Measurements from ENCODE around the gene CALR. TPM values are rescaled to one million over a fixed set of nuclear protein-coding genes. Genes with fewer than 3 reads are reported as not detected.

Gene CALR
- total and polyA plus RNA-seq, 2 experiments from 2014 or later = 1,015 to 1,238 TPM

GRCh38 chr19:12991296-12991695, 52.9 kb downstream of the CALR start:
- Histone ChIP-seq H3K4me2 (ENCODE audit: unreplicated experiment) (no peak overlapping the region), H3K36me3 (ENCODE audit: low read depth) (no peaks in the 10 kb centered on the region), H3K9me2 (ENCODE audit: insufficient read depth) (no peaks in the 10 kb centered on the region), H3K9me3 (ENCODE audit: low read depth) (no peaks in the 10 kb centered on the region), H2AFZ (no peak overlapping the region), H3K4me3 (no peak overlapping the region), H3K79me2 (ENCODE audit: insufficient read depth) (peaks cover 5% of the 10 kb centered on the region), H3K27ac (no peak overlapping the region), H4K20me1 (ENCODE audit: insufficient read depth) (no peaks in the 10 kb centered on the region), H3K9ac (no peak overlapping the region), H3F3A (ENCODE audit: insufficient read depth) (peaks cover 3% of the 10 kb centered on the region; the same call in 1 of the 2 replicates), H3K4me1 (ENCODE audit: insufficient read depth) (no peaks in the 10 kb centered on the region), H3K27me3 (replicated peaks; ENCODE audit: insufficient read depth) (no peaks in the 10 kb centered on the region)
- in situ Hi-C loops (cut with MboI) = no loop called here
- no peak for DNase-seq
- 98 to 99% methylated on average over 5 of the region's 5 CpGs for WGBS, 2 experiments (ENCODE audit: low coverage in 1 of 2, low lambda C conversion rate in 2 of 2, missing lambda C conversion rate in 2 of 2)
- TF ChIP-seq EZH2 (IDR thresholded peaks at IDR 0.05; ENCODE audit: insufficient read depth, poor library complexity, severe bottlenecking) (no peak), EZH2phosphoT487 (IDR thresholded peaks at IDR 0.05; ENCODE audit: insufficient read depth, low read depth) (no peak)

- WGBS, 2 experiments (ENCODE audit: low coverage in 1 of 2, low lambda C conversion rate in 2 of 2, missing lambda C conversion rate in 2 of 2) = 92 to 96% methylated on average over 11 of the region's 11 CpGs
- Histone ChIP-seq H3K4me3 (no peak overlapping the region), H4K20me1 (ENCODE audit: insufficient read depth) (no peaks in the 10 kb centered on the region), H3K4me1 (ENCODE audit: insufficient read depth) (peaks cover 5% of the 10 kb centered on the region), H3K9ac (no peak overlapping the region), H3K27me3 (replicated peaks; ENCODE audit: insufficient read depth) (no peaks in the 10 kb centered on the region), H3F3A (ENCODE audit: insufficient read depth) (peaks cover 3% of the 10 kb centered on the region; the same call in 1 of the 2 replicates), H2AFZ (no peak overlapping the region), H3K9me2 (ENCODE audit: insufficient read depth) (no peaks in the 10 kb centered on the region), H3K4me2 (ENCODE audit: unreplicated experiment) (no peak overlapping the region), H3K9me3 (ENCODE audit: low read depth) (no peaks in the 10 kb centered on the region), H3K79me2 (ENCODE audit: insufficient read depth) (peaks cover 19% of the 10 kb centered on the region), H3K36me3 (ENCODE audit: low read depth) (no peaks in the 10 kb centered on the region), H3K27ac (no peak overlapping the region)
- DNase-seq = no peak
- TF ChIP-seq EZH2 (IDR thresholded peaks at IDR 0.05; ENCODE audit: insufficient read depth, poor library complexity, severe bottlenecking) = no peak
- no peak for TF ChIP-seq EZH2phosphoT487 (IDR thresholded peaks at IDR 0.05; ENCODE audit: insufficient read depth, low read depth)
- in situ Hi-C loops (cut with MboI) = no loop called here
Observed at GRCh38 chr19:12992729-12993128, 54.3 kb downstream of the CALR start.

- no peaks in the 10 kb centered on the region for H3K9me3 ChIP-seq (ENCODE audit: low read depth)
- H3K4me3 ChIP-seq = no peak overlapping the region
- H3K9ac ChIP-seq = no peak overlapping the region
- H3K9me2 ChIP-seq (ENCODE audit: insufficient read depth) = no peaks in the 10 kb centered on the region
- no peaks in the 10 kb centered on the region for H3K36me3 ChIP-seq (ENCODE audit: low read depth)
- TF ChIP-seq EZH2 (IDR thresholded peaks at IDR 0.05; ENCODE audit: insufficient read depth, poor library complexity, severe bottlenecking) (no peak), EZH2phosphoT487 (IDR thresholded peaks at IDR 0.05; ENCODE audit: insufficient read depth, low read depth) (no peak)
- in situ Hi-C loops (cut with MboI) = no loop called here
- H3K4me1 ChIP-seq (ENCODE audit: insufficient read depth) = peaks cover 13% of the 10 kb centered on the region
- WGBS, 2 experiments (ENCODE audit: low coverage in 1 of 2, low lambda C conversion rate in 2 of 2, missing lambda C conversion rate in 2 of 2) = 76 to 83% methylated on average over 6 to 7 of the region's 7 CpGs
- peaks cover 3% of the 10 kb centered on the region; the same call in 1 of the 2 replicates for H3F3A ChIP-seq (ENCODE audit: insufficient read depth)
- no peak overlapping the region for H3K27ac ChIP-seq
- no peak overlapping the region for H2AFZ ChIP-seq
- no peaks in the 10 kb centered on the region for H3K27me3 ChIP-seq (replicated peaks; ENCODE audit: insufficient read depth)
- no peaks in the 10 kb centered on the region for H4K20me1 ChIP-seq (ENCODE audit: insufficient read depth)
- DNase-seq = no peak
- H3K79me2 ChIP-seq (ENCODE audit: insufficient read depth) = peaks cover 27% of the 10 kb centered on the region
- no peak overlapping the region for H3K4me2 ChIP-seq (ENCODE audit: unreplicated experiment)
Observed at GRCh38 chr19:12993562-12993961, 55.2 kb downstream of the CALR start.

Small RNA genes lying within 50 kb of the gene (microRNA-seq; reads per million reads assigned to microRNA genes)
- gene MIR5695 (ENCODE audit: borderline number of aligned reads) (not detected), gene MIR6515 (ENCODE audit: borderline number of aligned reads) (2.0 reads per million)

Small RNA genes lying within 50 kb of the gene (small RNA-seq; reads per million reads assigned to genes)
- gene MIR5695 (ENCODE audit: low read depth, low replicate concordance) (not detected), gene MIR6515 (ENCODE audit: low read depth, low replicate concordance) (not detected)

Other genes starting within 250 kb of the CALR start
- gene FBXW9, start 242.0 kb upstream of the CALR start, total RNA-seq (2014; rRNA removed; shearing (Covaris generic)) = 13.8 and 22.3 TPM in 2 replicates
- 14.2 TPM in 2 replicates for gene FBXW9, start 242.0 kb upstream of the CALR start, polyA plus RNA-seq (2016; fragmentation: Nextera tagmentation; extraction: Ambion mirVana)
- 30.9 and 34.3 TPM in 2 replicates for gene TNPO2, start 214.7 kb upstream of the CALR start, total RNA-seq (2014; rRNA removed; shearing (Covaris generic))
- gene TNPO2, start 214.7 kb upstream of the CALR start, polyA plus RNA-seq (2016; fragmentation: Nextera tagmentation; extraction: Ambion mirVana) = 13.2 and 13.3 TPM in 2 replicates
- 202 and 210 TPM in 2 replicates for gene TRIR, start 203.9 kb upstream of the CALR start, total RNA-seq (2014; rRNA removed; shearing (Covaris generic))
- 162 and 170 TPM in 2 replicates for gene TRIR, start 203.9 kb upstream of the CALR start, polyA plus RNA-seq (2016; fragmentation: Nextera tagmentation; extraction: Ambion mirVana)
- 81.3 and 110 TPM in 2 replicates for gene GET3, start 201.1 kb upstream of the CALR start, total RNA-seq (2014; rRNA removed; shearing (Covaris generic))
- gene GET3, start 201.1 kb upstream of the CALR start, polyA plus RNA-seq (2016; fragmentation: Nextera tagmentation; extraction: Ambion mirVana) = 106 and 111 TPM in 2 replicates
- gene BEST2, start 186.8 kb upstream of the CALR start, total RNA-seq (2014; rRNA removed; shearing (Covaris generic)) = not detected in 2 replicates
- not detected in 2 replicates for gene BEST2, start 186.8 kb upstream of the CALR start, polyA plus RNA-seq (2016; fragmentation: Nextera tagmentation; extraction: Ambion mirVana)
- gene HOOK2, start 163.1 kb upstream of the CALR start, total RNA-seq (2014; rRNA removed; shearing (Covaris generic)) = 17.1 TPM in 2 replicates
- gene HOOK2, start 163.1 kb upstream of the CALR start, polyA plus RNA-seq (2016; fragmentation: Nextera tagmentation; extraction: Ambion mirVana) = 11.8 and 12.4 TPM in 2 replicates
- gene JUNB, start 147.1 kb upstream of the CALR start, total RNA-seq (2014; rRNA removed; shearing (Covaris generic)) = 159 and 195 TPM in 2 replicates
- 95.1 and 96.2 TPM in 2 replicates for gene JUNB, start 147.1 kb upstream of the CALR start, polyA plus RNA-seq (2016; fragmentation: Nextera tagmentation; extraction: Ambion mirVana)
- 230 TPM in 2 replicates for gene PRDX2, start 136.8 kb upstream of the CALR start, total RNA-seq (2014; rRNA removed; shearing (Covaris generic))
- gene PRDX2, start 136.8 kb upstream of the CALR start, polyA plus RNA-seq (2016; fragmentation: Nextera tagmentation; extraction: Ambion mirVana) = 252 TPM in 2 replicates
- gene THSD8, start 136.5 kb upstream of the CALR start, total RNA-seq (2014; rRNA removed; shearing (Covaris generic)) = not detected in 2 replicates
- gene THSD8, start 136.5 kb upstream of the CALR start, polyA plus RNA-seq (2016; fragmentation: Nextera tagmentation; extraction: Ambion mirVana) = 10.8 and 12.5 TPM in 2 replicates
- 8.2 and 16.9 TPM in 2 replicates for gene RNASEH2A, start 132.0 kb upstream of the CALR start, total RNA-seq (2014; rRNA removed; shearing (Covaris generic))
- gene RNASEH2A, start 132.0 kb upstream of the CALR start, polyA plus RNA-seq (2016; fragmentation: Nextera tagmentation; extraction: Ambion mirVana) = 23.8 and 32.3 TPM in 2 replicates
- gene RTBDN, start 104.0 kb upstream of the CALR start, total RNA-seq (2014; rRNA removed; shearing (Covaris generic)) = not detected in 2 replicates
- gene RTBDN, start 104.0 kb upstream of the CALR start, polyA plus RNA-seq (2016; fragmentation: Nextera tagmentation; extraction: Ambion mirVana) = not detected in 2 replicates
- gene MAST1, start 100.1 kb upstream of the CALR start, total RNA-seq (2014; rRNA removed; shearing (Covaris generic)) = 1.8 TPM in 1 of 2 replicates, not detected in the other
- gene MAST1, start 100.1 kb upstream of the CALR start, polyA plus RNA-seq (2016; fragmentation: Nextera tagmentation; extraction: Ambion mirVana) = 0.24 TPM in 1 of 2 replicates, not detected in the other
- 35.4 and 40.9 TPM in 2 replicates for gene DNASE2, start 57.2 kb upstream of the CALR start, total RNA-seq (2014; rRNA removed; shearing (Covaris generic))
- 51.7 and 52.4 TPM in 2 replicates for gene DNASE2, start 57.2 kb upstream of the CALR start, polyA plus RNA-seq (2016; fragmentation: Nextera tagmentation; extraction: Ambion mirVana)
- gene KLF1, start 51.4 kb upstream of the CALR start, total RNA-seq (2014; rRNA removed; shearing (Covaris generic)) = 0.11 TPM in 1 of 2 replicates, not detected in the other
- gene KLF1, start 51.4 kb upstream of the CALR start, polyA plus RNA-seq (2016; fragmentation: Nextera tagmentation; extraction: Ambion mirVana) = not detected in 2 replicates
- 22.5 and 30.0 TPM in 2 replicates for gene GCDH, start 47.4 kb upstream of the CALR start, total RNA-seq (2014; rRNA removed; shearing (Covaris generic))
- gene GCDH, start 47.4 kb upstream of the CALR start, polyA plus RNA-seq (2016; fragmentation: Nextera tagmentation; extraction: Ambion mirVana) = 20.0 and 20.7 TPM in 2 replicates
- 0.25 TPM in 1 of 2 replicates, not detected in the other for gene SYCE2, start 19.3 kb upstream of the CALR start, total RNA-seq (2014; rRNA removed; shearing (Covaris generic))
- gene SYCE2, start 19.3 kb upstream of the CALR start, polyA plus RNA-seq (2016; fragmentation: Nextera tagmentation; extraction: Ambion mirVana) = 0.49 and 0.56 TPM in 2 replicates
- gene FARSA, start 4.9 kb upstream of the CALR start, total RNA-seq (2014; rRNA removed; shearing (Covaris generic)) = 33.5 and 39.2 TPM in 2 replicates
- gene FARSA, start 4.9 kb upstream of the CALR start, polyA plus RNA-seq (2016; fragmentation: Nextera tagmentation; extraction: Ambion mirVana) = 79.9 and 83.4 TPM in 2 replicates
- 88.5 and 107 TPM in 2 replicates for gene RAD23A, start 7.3 kb downstream of the CALR start, total RNA-seq (2014; rRNA removed; shearing (Covaris generic))
- gene RAD23A, start 7.3 kb downstream of the CALR start, polyA plus RNA-seq (2016; fragmentation: Nextera tagmentation; extraction: Ambion mirVana) = 177 and 182 TPM in 2 replicates
- 41.6 and 48.4 TPM in 2 replicates for gene GADD45GIP1, start 18.6 kb downstream of the CALR start, total RNA-seq (2014; rRNA removed; shearing (Covaris generic))
- gene GADD45GIP1, start 18.6 kb downstream of the CALR start, polyA plus RNA-seq (2016; fragmentation: Nextera tagmentation; extraction: Ambion mirVana) = 132 and 136 TPM in 2 replicates
- not detected in 2 replicates for gene DAND5, start 31.0 kb downstream of the CALR start, total RNA-seq (2014; rRNA removed; shearing (Covaris generic))
- not detected in 2 replicates for gene DAND5, start 31.0 kb downstream of the CALR start, polyA plus RNA-seq (2016; fragmentation: Nextera tagmentation; extraction: Ambion mirVana)
- 71.0 and 81.4 TPM in 2 replicates for gene NFIX, start 56.9 kb downstream of the CALR start, total RNA-seq (2014; rRNA removed; shearing (Covaris generic))
- gene NFIX, start 56.9 kb downstream of the CALR start, polyA plus RNA-seq (2016; fragmentation: Nextera tagmentation; extraction: Ambion mirVana) = 59.2 and 60.8 TPM in 2 replicates
- gene LYL1, start 164.2 kb downstream of the CALR start, total RNA-seq (2014; rRNA removed; shearing (Covaris generic)) = not detected in 2 replicates
- gene LYL1, start 164.2 kb downstream of the CALR start, polyA plus RNA-seq (2016; fragmentation: Nextera tagmentation; extraction: Ambion mirVana) = 0.18 TPM in 1 of 2 replicates, not detected in the other
- gene TRMT1, start 178.1 kb downstream of the CALR start, total RNA-seq (2014; rRNA removed; shearing (Covaris generic)) = 30.4 and 33.0 TPM in 2 replicates
- gene TRMT1, start 178.1 kb downstream of the CALR start, polyA plus RNA-seq (2016; fragmentation: Nextera tagmentation; extraction: Ambion mirVana) = 27.0 and 31.8 TPM in 2 replicates
- gene NACC1, start 179.7 kb downstream of the CALR start, total RNA-seq (2014; rRNA removed; shearing (Covaris generic)) = 104 and 105 TPM in 2 replicates
- 1.4 and 2.6 TPM in 2 replicates for gene NACC1, start 179.7 kb downstream of the CALR start, polyA plus RNA-seq (2016; fragmentation: Nextera tagmentation; extraction: Ambion mirVana)
- 56.4 and 80.5 TPM in 2 replicates for gene STX10, start 211.8 kb downstream of the CALR start, total RNA-seq (2014; rRNA removed; shearing (Covaris generic))
- 55.6 and 62.4 TPM in 2 replicates for gene STX10, start 211.8 kb downstream of the CALR start, polyA plus RNA-seq (2016; fragmentation: Nextera tagmentation; extraction: Ambion mirVana)
- gene IER2, start 211.8 kb downstream of the CALR start, total RNA-seq (2014; rRNA removed; shearing (Covaris generic)) = 27.8 and 30.4 TPM in 2 replicates
- 84.0 and 88.6 TPM in 2 replicates for gene IER2, start 211.8 kb downstream of the CALR start, polyA plus RNA-seq (2016; fragmentation: Nextera tagmentation; extraction: Ambion mirVana)